Measurements from ENCODE around the gene GLI3.

GLI3 gene

GRCh38 chr7:42077271-42078135 lies 159.5 kb downstream of the GLI3 start:
- DNase-seq (ENCODE audit: low read depth, low spot score), result no peak
- POLR2A ChIA-PET, result no interaction called here
- TF ChIP-seq, protein P1, sequence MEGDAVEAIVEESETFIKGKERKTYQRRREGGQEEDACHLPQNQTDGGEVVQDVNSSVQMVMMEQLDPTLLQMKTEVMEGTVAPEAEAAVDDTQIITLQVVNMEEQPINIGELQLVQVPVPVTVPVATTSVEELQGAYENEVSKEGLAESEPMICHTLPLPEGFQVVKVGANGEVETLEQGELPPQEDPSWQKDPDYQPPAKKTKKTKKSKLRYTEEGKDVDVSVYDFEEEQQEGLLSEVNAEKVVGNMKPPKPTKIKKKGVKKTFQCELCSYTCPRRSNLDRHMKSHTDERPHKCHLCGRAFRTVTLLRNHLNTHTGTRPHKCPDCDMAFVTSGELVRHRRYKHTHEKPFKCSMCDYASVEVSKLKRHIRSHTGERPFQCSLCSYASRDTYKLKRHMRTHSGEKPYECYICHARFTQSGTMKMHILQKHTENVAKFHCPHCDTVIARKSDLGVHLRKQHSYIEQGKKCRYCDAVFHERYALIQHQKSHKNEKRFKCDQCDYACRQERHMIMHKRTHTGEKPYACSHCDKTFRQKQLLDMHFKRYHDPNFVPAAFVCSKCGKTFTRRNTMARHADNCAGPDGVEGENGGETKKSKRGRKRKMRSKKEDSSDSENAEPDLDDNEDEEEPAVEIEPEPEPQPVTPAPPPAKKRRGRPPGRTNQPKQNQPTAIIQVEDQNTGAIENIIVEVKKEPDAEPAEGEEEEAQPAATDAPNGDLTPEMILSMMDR (IDR thresholded peaks at IDR 0.05; ENCODE audit: insufficient read depth, low read length, missing control alignments), result no peak
- no peak overlapping the region for H3K4me3 ChIP-seq (ENCODE audit: low read depth, low read length)
- CTCF ChIA-PET, result interaction anchor here (0.7 to 1.5 kb wide), 5 partner anchors 9 to 135 kb away, joined by 3 to 4 read pairs (median 3); no protein-coding TSS in a partner anchor

GRCh38 chr7:42076870-42077269 lies 160.1 kb downstream of the GLI3 start:
- POLR2A ChIA-PET, result no interaction called here
- CTCF ChIA-PET, result interaction anchor here (1.0 to 1.5 kb wide), 2 partner anchors 8 to 134 kb away, joined by 3 to 4 read pairs; no protein-coding TSS in a partner anchor
- no peak for DNase-seq (ENCODE audit: low read depth, low spot score)
- no peak overlapping the region for H3K4me3 ChIP-seq (ENCODE audit: low read depth, low read length)
- TF ChIP-seq, protein P1 (IDR thresholded peaks at IDR 0.05; ENCODE audit: insufficient read depth, low read length, missing control alignments), result no peak

DNA sequence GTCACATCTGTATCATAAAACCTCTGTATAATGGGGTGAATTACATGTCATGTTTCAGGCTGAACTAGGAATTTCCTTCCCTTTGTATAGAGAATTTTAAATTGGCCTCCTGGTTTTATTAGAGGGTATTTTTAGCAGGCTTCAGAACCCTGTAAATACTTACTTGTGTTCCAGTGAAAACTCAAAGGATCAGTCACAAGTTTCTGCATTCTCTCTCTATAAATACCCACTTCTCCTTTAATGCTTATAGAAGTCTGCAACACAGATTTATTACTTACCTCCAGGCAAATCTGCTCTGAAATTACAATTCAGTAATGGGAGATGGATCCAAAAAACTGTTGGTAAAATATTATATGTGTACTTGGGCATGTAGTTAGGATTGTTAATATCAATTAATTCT lies 161.6 kb downstream of the GLI3 start:
- POLR2A ChIA-PET, result no interaction called here
- no peak overlapping the region for H3K4me3 ChIP-seq (ENCODE audit: low read depth, low read length)
- CTCF ChIA-PET, result no interaction called here
- no peak for DNase-seq (ENCODE audit: low read depth, low spot score)
- TF ChIP-seq, protein P1 (IDR thresholded peaks at IDR 0.05; ENCODE audit: insufficient read depth, low read length, missing control alignments), result no peak

GRCh38 chr7:42074076-42074475 lies 162.9 kb downstream of the GLI3 start:
- TF ChIP-seq, protein P1 (IDR thresholded peaks at IDR 0.05; ENCODE audit: insufficient read depth, low read length, missing control alignments), result no peak
- H3K4me3 ChIP-seq (ENCODE audit: low read depth, low read length), result no peak overlapping the region
- ChIA-PET CTCF (no interaction called here), POLR2A (no interaction called here)
- DNase-seq (ENCODE audit: low read depth, low spot score), result no peak

DNA sequence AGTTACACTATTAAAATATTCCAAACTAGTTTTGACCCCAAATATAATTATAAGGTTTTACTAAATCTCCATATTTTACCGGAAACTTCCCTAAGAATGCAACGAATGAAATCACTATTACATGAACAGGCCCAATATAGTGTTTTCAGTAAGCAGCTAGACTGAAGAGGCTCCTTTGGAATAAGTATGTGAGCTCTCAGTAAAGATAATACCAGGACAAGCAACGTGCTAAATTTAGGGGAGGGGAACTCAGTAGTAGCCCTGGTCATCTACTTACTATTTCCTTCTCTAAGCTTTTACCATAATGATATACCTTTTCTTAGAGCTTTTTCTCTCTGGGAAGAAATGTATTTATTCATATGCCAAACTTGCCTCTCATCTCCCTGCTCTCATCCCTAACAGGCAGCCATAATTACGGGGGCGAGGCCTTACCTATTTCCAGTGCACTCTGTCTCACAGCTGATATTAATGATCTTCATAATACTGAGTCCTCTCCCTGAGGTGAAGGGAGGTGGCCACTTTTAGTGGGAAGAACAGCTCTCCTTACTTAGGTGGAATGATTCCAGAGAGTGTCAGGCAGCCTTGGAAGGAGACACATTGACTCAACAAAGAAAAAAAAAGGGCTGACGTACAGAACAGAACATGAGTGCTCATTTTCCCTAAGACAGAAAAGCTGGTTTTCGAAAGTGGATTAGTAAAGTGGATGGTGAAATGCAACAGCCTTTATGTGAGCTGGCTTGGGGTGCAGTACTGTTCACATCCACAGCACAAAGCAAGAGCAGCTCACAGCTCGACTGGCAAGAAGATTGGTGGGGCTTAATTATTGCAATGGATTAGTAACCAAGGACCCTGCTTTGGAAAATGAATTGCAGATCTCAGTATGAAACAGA lies 165.4 kb downstream of the GLI3 start:
- no peak overlapping the region for H3K4me3 ChIP-seq (ENCODE audit: low read depth, low read length)
- ChIA-PET CTCF (interaction anchor here (0.8 to 2.2 kb wide), 7 partner anchors 8 to 161 kb away, joined by 3 to 8 read pairs (median 4); no protein-coding TSS in a partner anchor), POLR2A (interaction anchor here (0.6 kb wide), 1 partner anchor 116 kb away, joined by 3 read pairs; no protein-coding TSS in a partner anchor)
- DNase-seq (ENCODE audit: low read depth, low spot score), result no peak
- TF ChIP-seq, protein P1 (IDR thresholded peaks at IDR 0.05; ENCODE audit: insufficient read depth, low read length, missing control alignments), result no peak

GRCh38 chr7:42070068-42070467 lies 166.9 kb downstream of the GLI3 start:
- POLR2A ChIA-PET, result no interaction called here
- no peak for DNase-seq (ENCODE audit: low read depth, low spot score)
- TF ChIP-seq, protein P1 (IDR thresholded peaks at IDR 0.05; ENCODE audit: insufficient read depth, low read length, missing control alignments), result no peak
- CTCF ChIA-PET, result no interaction called here
- no peak overlapping the region for H3K4me3 ChIP-seq (ENCODE audit: low read depth, low read length)
